Measurements from ENCODE around the gene LIN7A. TPM values are rescaled to one million over a fixed set of nuclear protein-coding genes. Genes with fewer than 3 reads are reported as not detected.
"Not testable (repeated sequence)": the region's sequence is repeated elsewhere in the genome, so short reads cannot be mapped to it uniquely, and the experiment has no call there.

Gene LIN7A
- polyA plus RNA-seq, 3 donors, result 19.9 to 23.8 (median 20.3) TPM

DNA sequence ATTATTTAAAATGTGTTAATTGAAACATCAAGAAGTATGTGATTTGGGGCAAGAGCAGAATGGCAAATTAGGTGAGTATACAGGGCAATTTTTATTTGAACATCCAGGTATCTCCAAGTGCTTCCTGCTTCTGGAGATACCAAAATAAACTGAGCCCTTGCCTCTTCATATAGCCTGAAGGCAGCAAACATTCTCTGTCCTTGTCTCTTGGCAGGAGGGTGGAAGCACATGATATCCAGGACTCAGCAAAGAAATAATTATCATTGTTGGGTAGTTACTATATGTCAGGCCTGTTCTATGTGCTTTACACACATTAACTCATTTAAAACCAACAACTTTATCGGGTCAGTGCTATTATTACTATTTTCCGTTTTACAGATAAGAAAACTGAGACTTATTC is 12.5 kb downstream of the LIN7A start:
- DNase-seq (ENCODE audit: low read depth in 3 of 3, low spot score in 2 of 3), result no peak

DNA sequence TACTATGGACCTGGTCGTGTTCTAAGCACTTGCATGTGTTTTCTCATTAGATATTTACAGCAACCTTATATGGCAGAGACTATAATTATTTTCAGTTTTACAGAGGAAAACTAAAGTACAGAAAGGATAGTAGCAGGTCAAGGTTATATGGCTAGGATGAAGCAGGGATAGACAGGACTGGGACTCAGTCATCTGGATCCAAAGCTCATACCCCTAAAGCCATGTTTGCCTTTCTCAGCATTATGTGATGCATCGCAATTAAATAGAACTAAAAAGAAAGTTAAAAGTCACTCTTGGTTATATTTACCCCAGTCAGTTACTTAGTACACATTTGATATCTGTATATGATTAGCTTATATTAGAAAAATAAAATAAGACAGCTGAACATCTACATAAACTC is 13.3 kb downstream of the LIN7A start:
- no peak for DNase-seq (ENCODE audit: low read depth in 3 of 3, low spot score in 2 of 3)

DNA sequence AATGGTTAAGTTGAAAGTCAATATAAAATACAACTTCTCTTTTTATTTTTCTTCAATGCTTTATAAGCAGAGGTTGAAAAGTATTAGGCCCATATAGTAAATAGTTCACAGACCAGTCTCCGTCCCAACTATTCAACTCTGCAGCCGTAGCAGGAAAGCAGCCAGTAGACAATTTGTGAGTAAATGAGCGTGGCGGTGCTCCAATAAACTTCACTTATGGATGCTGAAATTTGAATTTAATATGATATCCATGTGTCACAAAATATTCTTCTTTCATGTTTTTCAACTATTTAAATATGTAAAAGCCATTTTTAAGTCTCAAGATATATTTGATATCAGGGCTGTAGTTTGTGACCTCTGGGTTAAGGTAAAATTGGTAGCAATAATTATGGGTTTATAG is 17.7 kb downstream of the LIN7A start:
- DNase-seq (ENCODE audit: low read depth in 3 of 3, low spot score in 2 of 3), result no peak

DNA sequence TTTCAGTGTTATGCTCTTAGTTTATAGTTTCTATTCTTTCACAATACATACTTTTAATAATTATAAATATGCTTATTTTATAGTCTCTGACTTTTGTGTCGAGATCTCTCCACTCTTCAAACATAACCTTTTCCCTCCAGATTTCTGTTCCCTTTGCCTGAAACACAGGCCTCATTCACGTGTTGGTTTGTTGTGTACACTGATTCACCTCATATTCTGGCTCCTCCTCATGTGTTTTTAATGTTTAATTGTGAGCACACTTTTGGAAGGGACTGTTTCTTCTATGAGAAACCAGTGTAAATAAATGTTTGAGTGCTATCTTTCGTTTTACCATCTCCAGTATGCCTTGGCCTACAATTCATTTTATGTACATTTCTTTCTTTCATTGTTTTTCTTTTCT is 20.1 kb downstream of the LIN7A start:
- no peak for DNase-seq (ENCODE audit: low read depth in 3 of 3, low spot score in 2 of 3)

DNA sequence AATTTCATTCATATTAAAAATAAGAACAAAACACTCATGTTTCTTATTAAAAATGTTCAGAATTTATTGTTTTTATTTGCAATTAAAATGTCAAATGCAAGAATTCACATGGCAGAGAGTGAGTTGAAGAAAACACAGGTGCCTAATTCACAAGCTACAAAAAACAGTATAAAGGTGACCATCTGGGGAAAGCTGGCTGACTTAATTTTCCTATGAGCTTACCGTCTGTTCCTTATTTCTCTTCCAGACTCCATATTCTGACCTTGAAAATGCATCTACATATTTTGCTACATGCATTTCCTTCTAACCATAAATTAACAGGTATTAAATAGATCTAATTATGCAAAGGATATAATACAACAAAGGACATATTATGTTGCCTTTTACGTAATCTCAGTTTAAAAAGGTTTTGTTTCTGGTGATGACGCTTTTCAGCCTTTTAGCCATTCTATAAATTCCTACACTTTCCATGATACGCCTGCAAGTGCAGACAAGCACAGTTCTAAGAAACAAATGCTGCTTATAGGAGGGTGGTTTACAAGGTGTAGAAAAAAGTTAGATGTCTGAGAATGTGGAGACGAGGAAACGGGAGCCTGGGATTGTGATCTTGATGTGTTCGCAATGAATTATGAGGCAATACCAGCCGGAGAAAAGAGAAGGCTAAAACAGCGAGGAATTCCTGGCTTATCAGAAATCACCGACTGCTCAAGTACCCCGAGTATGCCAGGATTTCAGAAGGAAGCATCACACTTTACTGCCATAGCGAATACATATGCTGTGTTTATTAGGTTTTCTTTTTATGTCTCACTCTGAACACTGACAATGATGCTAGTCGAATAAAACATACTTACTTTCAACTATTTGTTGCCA is 24.6 kb downstream of the LIN7A start:
- no peak for DNase-seq (ENCODE audit: low read depth in 3 of 3, low spot score in 2 of 3)

DNA sequence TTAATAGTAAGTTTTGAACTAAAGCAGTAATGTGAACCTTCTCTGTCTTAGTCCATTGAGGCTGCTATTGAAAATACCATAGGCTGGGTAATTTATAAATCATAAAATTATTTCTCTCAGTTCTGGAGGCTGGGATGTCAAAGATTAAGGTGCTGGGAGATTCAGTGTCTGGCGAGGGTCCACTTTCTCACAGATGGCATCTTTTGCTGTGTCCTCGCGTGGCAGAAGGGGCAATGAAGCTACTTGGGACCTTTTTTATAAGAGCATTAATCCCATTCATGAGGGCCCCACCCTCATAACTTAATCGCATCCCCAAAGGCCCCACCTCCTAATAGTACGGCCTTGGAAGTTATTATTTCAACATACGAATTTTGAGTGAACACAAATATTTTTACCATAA is 28.4 kb downstream of the LIN7A start:
- DNase-seq (ENCODE audit: low read depth in 3 of 3, low spot score in 2 of 3), result no peak

DNA sequence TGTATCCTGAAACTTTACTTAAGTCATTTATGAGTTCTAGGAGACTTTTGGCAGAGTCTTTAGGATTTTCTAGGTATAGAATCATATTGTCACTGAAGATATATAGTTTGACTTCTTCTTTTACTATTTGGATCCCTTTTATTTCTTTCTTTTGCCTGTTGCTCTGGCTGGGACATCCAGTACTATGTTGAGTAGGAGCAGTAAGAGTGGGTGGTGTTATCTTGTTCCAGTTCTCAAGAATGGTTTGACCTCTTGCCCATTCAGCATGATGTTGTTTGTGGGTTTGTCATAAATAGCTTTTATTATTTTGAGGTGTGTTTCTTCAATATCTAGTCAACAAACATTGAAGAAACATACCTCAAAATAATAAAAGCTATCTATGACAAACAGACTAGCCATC is 35.0 kb downstream of the LIN7A start:
- no peak for DNase-seq (ENCODE audit: low read depth in 3 of 3, low spot score in 2 of 3)

DNA sequence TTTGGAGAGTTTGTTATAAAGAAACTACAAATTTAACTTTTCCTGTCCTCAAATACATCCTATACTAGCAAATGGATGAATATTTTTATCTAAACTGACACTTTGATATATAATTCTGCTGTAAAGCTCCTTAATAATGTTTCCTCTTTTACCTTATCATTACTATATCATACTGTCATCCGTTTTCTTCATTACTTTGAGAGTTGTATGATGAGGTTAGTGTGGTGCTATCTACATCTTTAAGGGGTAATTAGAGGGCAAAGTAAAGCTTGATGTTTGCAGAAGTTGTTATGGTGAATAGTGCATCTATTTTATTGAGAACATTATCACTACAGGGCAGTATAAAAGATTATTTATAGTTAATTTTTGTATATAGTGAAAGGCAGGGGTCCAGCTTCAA is 36.1 kb downstream of the LIN7A start:
- DNase-seq (ENCODE audit: low read depth in 3 of 3, low spot score in 2 of 3), result no peak

DNA sequence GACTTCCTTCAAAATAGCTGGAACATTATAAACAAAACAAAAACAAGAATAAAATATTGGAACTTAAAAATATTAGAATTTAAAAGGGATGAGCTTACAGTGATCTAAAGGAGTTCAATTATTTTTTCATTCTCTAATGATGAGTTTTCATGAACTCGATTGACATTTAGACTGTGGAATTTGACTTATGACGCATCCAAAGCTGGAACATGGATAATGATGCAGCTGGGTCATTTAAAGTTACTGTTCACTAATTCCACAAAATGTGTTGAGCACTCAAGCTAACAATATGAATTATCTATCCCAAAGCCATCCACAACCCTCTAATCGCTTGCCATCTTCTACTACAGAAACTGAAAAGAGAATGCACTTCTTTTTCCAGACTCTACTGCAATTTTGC is 42.5 kb downstream of the LIN7A start:
- DNase-seq (ENCODE audit: low read depth in 3 of 3, low spot score in 2 of 3), result no peak

DNA sequence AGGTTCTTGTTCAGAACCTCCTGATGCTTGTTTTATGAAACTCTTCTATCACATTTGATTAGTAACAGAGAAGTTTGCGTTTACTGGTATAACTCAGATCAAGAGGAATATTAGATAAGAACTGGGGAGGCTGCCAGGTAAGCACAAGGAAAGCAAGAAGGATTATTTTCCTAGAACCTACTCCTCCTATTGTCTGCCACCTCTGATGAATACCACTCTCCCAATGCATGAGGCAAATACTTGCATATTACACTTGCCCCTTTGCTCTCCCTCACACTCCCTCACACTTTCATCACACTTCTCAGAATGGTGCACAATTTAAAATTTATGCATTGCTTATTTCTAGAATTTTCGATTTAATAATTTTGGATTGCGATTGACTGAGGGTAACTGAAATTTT is 43.6 kb downstream of the LIN7A start:
- no peak for DNase-seq (ENCODE audit: low read depth in 3 of 3, low spot score in 2 of 3)

DNA sequence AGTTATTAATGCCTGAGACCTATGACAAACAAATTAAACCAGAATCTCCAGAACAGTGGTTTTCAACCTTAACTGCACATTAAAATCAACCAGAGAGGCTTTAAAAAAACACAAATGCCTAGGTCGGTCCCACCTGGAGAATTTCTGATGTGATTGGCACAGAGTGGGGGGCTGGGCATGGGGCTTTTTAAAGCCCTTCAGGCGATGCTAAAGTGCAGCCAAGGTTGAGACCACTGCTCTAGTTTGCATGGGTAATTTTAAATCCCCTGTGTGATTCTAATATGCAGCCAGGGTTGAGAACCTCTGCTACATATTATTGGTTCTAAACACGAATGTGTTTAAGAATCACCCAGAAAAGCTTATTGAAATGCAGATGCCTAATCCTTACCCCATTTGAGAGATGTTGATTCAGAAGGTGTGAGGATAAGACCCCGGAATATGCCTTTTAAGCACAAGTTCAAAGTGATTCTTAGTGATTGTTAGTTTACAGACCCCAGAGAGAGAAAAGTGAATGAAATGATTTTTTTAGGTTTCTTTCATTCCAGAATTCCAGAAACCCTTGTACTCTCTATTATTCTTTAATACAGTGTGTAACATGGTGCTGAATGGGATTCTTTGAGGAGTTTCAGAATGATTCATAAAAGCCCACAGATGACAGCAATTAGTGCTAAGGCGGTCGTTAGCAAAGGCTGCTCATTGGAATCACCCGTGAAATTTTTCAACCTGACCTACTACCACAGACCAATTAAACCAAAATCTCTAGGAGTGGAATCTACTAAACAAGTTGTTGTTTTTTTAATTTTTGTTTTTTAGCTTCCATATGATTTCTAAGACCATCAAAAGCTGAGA is 44.9 kb downstream of the LIN7A start:
- no peak for DNase-seq (ENCODE audit: low read depth in 3 of 3, low spot score in 2 of 3)

DNA sequence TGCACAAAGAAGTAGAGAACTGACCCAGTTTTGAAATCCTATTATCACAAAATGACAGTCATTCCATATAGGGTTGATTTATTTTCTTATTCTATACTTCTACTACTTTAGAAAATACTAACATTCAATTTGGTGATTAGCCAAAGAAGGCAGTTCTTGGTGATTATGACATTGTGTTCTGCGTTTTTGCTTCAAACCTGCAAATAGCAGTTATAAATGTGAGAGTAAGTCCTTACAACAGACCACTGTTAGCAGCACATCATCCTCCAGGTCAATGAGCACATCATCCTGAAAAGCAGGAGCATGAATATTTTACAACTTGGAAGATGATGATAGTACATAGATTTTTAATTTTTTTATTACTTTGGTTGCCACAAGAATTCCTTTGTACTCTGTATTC is 53.1 kb downstream of the LIN7A start:
- no peak for DNase-seq (ENCODE audit: low read depth in 3 of 3, low spot score in 2 of 3)

DNA sequence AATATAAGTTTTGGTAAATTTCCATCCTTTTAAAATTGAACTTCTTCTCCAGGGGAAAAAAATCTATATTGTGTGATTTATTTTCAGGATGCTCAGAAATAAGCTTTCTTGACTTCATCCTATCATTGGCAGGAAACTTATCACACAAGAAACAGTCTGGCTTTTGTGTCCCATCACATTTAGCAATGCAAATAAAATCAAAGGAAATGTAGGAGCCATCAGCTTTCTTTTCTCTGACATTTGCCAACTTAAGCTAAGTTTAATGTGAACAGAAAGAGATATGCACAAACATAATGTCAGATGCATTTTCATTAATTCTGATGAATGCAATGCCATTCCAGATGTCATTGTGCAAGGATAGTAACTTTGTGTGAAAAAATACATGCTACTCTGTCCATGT is 56.6 kb downstream of the LIN7A start:
- no peak for DNase-seq (ENCODE audit: low read depth in 3 of 3, low spot score in 2 of 3)

DNA sequence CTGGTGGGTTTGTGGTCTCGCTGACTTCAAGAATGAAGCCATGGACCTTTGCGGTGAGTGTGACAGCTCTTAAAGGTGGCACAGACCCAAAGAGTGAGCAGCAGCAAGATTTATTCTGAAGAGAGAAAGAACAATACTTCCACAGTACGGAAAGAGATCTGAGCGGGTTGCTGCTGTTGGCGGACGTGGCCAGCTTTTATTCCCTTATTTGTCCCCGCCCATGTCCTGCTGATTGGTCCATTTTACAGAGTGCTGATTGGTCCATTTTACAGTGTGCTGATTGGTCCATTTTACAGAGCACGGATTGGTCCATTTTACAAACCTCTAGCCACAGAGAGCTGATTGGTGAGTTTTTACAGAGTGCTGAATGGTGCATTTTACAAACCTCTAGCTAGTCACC is 59.3 kb downstream of the LIN7A start:
- DNase-seq (ENCODE audit: low read depth in 3 of 3, low spot score in 2 of 3), result not testable (repeated sequence)

DNA sequence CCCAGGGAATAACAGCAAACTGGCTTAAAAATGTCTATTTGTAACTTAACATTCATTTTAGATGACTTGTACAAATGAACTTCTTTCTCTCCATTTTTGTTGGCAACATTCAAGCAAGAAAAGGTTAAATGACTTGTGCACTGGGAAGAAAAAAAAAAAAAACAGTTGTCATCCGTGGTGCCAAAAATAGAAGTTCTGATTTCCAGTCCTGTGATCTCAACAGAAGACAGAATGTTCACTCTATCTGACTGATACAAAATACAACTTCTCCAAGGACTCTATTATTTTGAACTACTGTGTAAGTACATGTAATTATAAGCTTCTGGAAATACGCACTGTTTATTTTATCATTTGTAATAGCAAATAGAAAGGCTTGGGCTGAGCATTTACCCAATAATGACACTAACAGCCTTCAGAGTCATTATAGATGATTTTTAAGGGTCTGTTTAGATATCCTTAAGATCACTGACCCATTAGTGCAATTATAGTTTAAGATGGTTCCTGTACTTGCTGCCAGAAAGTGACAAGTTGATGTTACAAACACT is 59.9 kb downstream of the LIN7A start:
- no peak for DNase-seq (ENCODE audit: low read depth in 3 of 3, low spot score in 2 of 3)

DNA sequence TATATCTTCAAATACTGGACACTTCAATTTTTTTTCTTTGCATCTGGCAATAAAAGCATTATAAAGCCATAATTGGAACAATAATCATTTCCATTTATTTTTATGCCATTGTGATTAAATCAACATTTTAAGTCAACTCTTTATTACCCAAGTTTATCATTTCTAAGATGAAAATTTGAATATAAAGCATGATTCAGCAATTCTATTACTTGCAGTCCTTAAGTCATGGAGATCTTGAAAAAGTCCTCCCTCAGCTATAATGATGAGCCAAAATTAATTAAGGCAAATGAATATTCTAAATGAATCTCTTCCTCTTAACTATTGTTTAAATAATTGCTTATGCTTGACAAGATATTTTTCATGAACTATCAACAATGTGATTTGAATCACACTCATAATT is 65.7 kb downstream of the LIN7A start:
- no peak for DNase-seq (ENCODE audit: low read depth in 3 of 3, low spot score in 2 of 3)

DNA sequence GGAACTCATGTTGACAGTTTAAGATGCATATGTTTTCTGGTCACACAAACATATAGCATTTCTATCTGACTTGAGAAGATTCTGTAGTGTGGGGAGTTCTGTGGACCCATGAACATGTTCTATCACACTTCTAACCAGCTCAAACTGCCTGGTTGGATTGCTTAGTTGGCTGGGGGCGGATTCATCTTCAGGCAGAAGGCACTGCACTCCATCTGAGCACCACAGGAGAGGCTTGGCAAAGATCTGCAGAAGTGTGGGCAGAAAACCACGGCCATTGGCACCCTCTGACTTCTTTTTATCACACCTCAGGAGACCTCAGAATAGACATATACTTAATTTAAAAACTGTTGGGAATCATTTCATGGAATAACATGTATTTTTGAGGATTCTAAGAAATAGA is 68.5 kb downstream of the LIN7A start:
- DNase-seq (ENCODE audit: low read depth in 3 of 3, low spot score in 2 of 3), result no peak

DNA sequence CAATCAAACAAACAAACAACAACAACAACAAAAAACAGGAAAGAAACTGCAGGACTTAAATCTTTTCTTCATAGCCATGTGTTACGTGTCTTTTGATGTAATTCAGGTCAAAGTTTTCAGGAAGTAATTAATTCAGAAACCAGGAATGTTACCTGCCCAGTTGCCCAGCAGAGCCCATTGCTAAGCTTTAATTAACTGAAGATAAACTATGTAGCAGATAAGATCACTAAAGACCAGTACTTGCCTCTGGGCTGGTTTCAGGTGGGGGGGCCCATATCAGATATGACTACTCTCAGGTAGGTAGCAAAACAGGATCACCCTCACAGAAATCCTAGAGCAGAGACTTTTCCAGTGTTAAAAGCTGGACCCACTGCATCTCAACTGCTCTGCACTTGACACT is 69.2 kb downstream of the LIN7A start:
- DNase-seq (ENCODE audit: low read depth in 3 of 3, low spot score in 2 of 3), result no peak

DNA sequence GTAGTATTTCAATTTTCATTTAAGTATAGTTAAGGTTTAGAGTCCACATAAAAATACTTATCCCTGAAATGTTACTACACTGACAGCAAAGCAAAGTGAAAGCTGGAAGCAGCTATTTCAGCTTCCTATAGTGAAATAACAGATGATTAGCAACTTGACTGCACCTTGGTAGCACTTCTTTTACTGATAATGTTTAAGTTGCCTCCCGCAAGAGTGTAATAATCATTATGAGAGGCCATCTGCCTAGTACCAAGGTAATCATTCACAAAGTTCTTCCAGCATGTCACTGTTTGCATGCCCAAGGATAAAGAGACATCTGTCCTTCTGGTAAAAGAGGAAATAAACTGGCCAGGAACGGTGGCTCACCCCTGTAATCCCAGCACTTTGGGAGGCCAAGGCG is 69.8 kb downstream of the LIN7A start:
- DNase-seq (ENCODE audit: low read depth in 3 of 3, low spot score in 2 of 3), result no peak

DNA sequence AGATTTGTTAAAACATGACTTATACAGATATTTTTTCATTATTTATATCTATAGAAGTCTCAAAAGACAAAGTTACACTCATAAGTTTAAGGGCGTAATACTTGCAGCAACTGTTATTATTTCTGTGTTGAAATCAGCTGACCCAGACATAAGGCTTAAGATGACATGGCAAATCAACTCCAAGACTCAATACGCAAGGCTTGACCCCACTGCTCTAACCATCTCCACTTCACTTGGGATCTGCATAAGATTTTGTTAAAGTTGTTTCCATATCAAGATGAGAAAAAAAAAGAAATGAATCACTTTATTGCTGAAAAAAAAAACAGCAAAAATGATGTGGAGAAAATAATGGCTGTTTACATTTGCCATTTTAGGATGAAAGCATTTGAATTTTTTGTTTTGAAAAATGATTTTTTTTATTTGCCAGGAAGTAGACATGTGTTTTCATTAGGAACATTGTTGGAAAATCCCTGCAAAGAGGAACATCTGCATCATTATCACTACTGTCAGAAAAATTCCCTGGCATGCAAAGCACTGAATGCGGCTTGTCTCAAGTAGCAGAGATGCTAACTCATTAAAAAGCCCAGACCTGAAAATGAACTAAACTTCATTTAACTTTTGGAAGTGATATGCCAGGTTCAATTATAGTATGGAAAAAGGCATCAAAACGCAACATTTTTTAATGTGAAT is 73.5 kb downstream of the LIN7A start:
- DNase-seq (ENCODE audit: low read depth in 3 of 3, low spot score in 2 of 3), result no peak

DNA sequence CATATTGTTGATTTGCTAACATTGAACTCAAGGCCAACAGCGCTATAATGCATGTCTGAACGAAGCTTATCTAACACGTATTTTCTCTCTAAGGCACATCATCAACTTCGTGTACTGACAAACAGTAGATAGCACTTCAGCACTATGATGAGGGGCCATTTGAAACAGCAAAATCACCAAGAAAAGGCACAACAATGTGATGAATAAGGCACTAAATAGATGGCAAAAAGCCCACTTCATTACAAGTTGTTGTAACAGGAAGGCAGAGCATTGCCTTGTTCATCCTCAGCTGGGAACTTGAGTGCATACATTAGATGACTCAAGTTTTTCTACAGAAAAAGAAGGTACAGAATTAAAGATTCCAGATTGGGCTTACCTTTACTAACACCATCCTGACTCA is 75.2 kb downstream of the LIN7A start:
- no peak for DNase-seq (ENCODE audit: low read depth in 3 of 3, low spot score in 2 of 3)

All from right renal cortex interstitium (tissue), 3 donors.